Measurements from ENCODE around the gene EPS8L1. TPM values are rescaled to one million over a fixed set of nuclear protein-coding genes. Genes with fewer than 3 reads are reported as not detected.

EPS8L1 gene
- total RNA-seq, 1 donor from 2014 or later = 7.9 TPM

DNA sequence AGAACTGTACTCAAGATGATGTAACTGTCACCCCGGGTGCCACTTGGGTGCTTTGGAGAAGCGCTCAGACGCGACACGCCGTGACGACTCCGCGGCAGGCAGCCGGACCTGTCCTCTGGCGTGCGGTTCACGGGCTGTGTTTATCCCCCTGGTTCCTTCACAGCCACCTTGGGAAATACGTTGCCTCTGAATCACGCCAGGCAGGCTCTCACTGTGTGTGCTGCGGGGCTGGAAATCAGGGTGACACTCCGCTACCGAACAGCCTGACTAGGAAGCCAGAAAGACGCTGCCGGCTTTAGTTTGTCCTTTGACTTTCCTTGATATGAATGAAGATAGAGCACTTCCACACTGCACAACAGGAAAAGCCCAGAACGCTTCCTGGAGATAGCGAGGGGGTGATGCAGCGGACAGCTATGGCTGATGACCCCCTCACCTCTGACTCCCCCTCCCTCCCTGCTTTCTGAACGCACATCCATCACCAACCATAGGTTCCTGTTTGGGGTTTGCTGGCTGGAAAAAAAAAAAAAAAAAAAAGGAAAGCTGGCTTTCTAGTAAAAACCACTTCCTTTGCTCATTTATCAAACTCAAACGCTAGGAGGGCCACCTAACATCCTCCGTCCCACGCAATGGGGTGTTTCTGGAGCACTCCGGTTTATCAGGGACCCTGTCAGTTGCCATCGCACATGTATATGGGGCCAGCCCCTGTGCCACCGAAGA lies 33.9 kb upstream of the EPS8L1 start:
- TF ChIP-seq, protein P1, sequence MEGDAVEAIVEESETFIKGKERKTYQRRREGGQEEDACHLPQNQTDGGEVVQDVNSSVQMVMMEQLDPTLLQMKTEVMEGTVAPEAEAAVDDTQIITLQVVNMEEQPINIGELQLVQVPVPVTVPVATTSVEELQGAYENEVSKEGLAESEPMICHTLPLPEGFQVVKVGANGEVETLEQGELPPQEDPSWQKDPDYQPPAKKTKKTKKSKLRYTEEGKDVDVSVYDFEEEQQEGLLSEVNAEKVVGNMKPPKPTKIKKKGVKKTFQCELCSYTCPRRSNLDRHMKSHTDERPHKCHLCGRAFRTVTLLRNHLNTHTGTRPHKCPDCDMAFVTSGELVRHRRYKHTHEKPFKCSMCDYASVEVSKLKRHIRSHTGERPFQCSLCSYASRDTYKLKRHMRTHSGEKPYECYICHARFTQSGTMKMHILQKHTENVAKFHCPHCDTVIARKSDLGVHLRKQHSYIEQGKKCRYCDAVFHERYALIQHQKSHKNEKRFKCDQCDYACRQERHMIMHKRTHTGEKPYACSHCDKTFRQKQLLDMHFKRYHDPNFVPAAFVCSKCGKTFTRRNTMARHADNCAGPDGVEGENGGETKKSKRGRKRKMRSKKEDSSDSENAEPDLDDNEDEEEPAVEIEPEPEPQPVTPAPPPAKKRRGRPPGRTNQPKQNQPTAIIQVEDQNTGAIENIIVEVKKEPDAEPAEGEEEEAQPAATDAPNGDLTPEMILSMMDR (IDR thresholded peaks at IDR 0.05) = no peak
- peak; percentile 79 for DNase-seq (ENCODE audit: low spot score)
- no peaks in the 10 kb centered on the region for H3K27me3 Mint-ChIP-seq (ENCODE audit: low read depth)
- no peaks in the 10 kb centered on the region for H3K4me1 Mint-ChIP-seq (ENCODE audit: low read depth)
- H3K27ac Mint-ChIP-seq (ENCODE audit: unreplicated experiment) = no peak overlapping the region
- H3K4me3 Mint-ChIP-seq (ENCODE audit: unreplicated experiment) = no peak overlapping the region
- H3K36me3 Mint-ChIP-seq (ENCODE audit: low read depth) = peaks cover 18% of the 10 kb centered on the region
- no peaks in the 10 kb centered on the region for H3K9me3 Mint-ChIP-seq (ENCODE audit: low read depth)

DNA sequence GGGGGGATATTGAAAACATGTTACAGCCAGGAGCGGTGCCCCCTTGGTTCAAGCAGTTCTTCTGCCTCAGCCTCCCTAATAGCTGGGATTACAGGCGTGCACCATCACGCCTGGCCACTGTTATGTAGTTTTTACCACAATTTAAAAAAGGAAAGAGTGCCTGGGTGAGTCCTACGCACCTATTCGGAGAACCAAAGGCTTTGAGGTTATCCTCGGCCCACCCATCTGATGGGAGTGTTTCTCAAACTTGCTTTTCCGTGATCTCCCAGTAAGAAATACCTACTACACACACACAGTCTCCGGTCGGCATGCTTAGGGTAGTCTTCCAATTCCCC lies 33.4 kb upstream of the EPS8L1 start:
- H3K4me1 Mint-ChIP-seq (ENCODE audit: low read depth) = no peaks in the 10 kb centered on the region
- no peaks in the 10 kb centered on the region for H3K27me3 Mint-ChIP-seq (ENCODE audit: low read depth)
- TF ChIP-seq, protein P1 (IDR thresholded peaks at IDR 0.05) = no peak
- no peak overlapping the region for H3K27ac Mint-ChIP-seq (ENCODE audit: unreplicated experiment)
- peak; percentile 46 for DNase-seq (ENCODE audit: low spot score)
- H3K4me3 Mint-ChIP-seq (ENCODE audit: unreplicated experiment) = no peak overlapping the region
- peaks cover 18% of the 10 kb centered on the region for H3K36me3 Mint-ChIP-seq (ENCODE audit: low read depth)
- H3K9me3 Mint-ChIP-seq (ENCODE audit: low read depth) = no peaks in the 10 kb centered on the region

DNA sequence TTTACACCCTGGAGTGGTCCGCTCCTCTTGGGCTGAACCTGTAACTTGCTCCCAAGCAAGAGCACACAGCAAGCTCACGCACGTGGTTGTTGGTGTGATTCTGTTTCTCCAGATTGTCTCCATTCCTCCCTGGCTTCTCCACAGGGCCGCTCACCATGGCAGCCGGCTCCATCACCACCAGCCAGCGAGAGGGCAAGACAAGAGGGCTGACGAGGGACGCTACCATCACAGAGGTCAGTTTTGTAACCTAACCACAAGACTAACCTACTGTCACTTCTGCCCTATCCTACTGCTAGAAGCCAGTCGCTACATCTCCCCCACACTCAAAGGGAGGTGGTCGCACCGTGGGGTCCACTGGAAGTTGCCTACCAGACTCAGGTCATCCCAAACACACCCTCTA lies 33.0 kb upstream of the EPS8L1 start:
- no peaks in the 10 kb centered on the region for H3K27me3 Mint-ChIP-seq (ENCODE audit: low read depth)

DNA sequence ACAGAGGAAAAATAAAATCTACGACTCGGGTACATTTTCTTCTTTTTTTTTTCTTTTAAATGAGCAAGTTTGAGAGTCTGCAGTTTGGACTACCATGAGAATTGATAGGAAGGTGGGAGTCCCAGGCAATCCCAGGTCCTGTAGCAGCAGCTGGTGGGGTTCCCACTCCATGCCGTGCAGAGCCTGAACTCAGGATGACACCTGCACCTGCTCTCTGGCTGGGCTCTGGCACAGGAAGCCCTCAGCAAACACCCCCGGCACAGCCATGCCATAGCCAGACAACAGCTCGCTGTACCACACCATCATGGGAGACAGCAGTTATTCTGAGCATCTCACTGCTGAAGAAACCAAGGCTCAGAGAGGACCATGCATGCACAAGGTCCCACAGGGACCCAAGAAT lies 31.4 kb upstream of the EPS8L1 start:
- DNase-seq (ENCODE audit: low spot score) = peak; percentile 68
- no peak overlapping the region for H3K27ac Mint-ChIP-seq (ENCODE audit: unreplicated experiment)
- no peaks in the 10 kb centered on the region for H3K4me1 Mint-ChIP-seq (ENCODE audit: low read depth)
- no peaks in the 10 kb centered on the region for H3K27me3 Mint-ChIP-seq (ENCODE audit: low read depth)
- peaks cover 22% of the 10 kb centered on the region for H3K36me3 Mint-ChIP-seq (ENCODE audit: low read depth)
- H3K9me3 Mint-ChIP-seq (ENCODE audit: low read depth) = no peaks in the 10 kb centered on the region
- TF ChIP-seq, protein P1 (IDR thresholded peaks at IDR 0.05) = no peak
- H3K4me3 Mint-ChIP-seq (ENCODE audit: unreplicated experiment) = no peak overlapping the region

More for the DNA sequence above, 33.0 kb upstream of the EPS8L1 start:
- DNase-seq (ENCODE audit: low spot score) = peak; percentile 59
- Mint-ChIP-seq H3K4me3 (ENCODE audit: unreplicated experiment) (no peak overlapping the region), H3K27ac (ENCODE audit: unreplicated experiment) (no peak overlapping the region), H3K9me3 (ENCODE audit: low read depth) (no peaks in the 10 kb centered on the region), H3K36me3 (ENCODE audit: low read depth) (peaks cover 18% of the 10 kb centered on the region), H3K4me1 (ENCODE audit: low read depth) (no peaks in the 10 kb centered on the region)
- TF ChIP-seq, protein P1 (IDR thresholded peaks at IDR 0.05) = no peak

- no peaks in the 10 kb centered on the region for H3K27me3 Mint-ChIP-seq (ENCODE audit: low read depth)
- peaks cover 20% of the 10 kb centered on the region for H3K36me3 Mint-ChIP-seq (ENCODE audit: low read depth)
- no peak overlapping the region for H3K27ac Mint-ChIP-seq (ENCODE audit: unreplicated experiment)
- peak; percentile 80 for DNase-seq (ENCODE audit: low spot score)
- TF ChIP-seq, protein P1 (IDR thresholded peaks at IDR 0.05) = no peak
- H3K9me3 Mint-ChIP-seq (ENCODE audit: low read depth) = no peaks in the 10 kb centered on the region
- H3K4me3 Mint-ChIP-seq (ENCODE audit: unreplicated experiment) = no peak overlapping the region
- no peaks in the 10 kb centered on the region for H3K4me1 Mint-ChIP-seq (ENCODE audit: low read depth)
Measured at GRCh38 chr19:55044771-55045716, 30.6 kb upstream of the EPS8L1 start.
